Testis (tissue), 3 donors: ENCODE results near the gene WDR73. TPM values are rescaled to one million over a fixed set of nuclear protein-coding genes. Genes with fewer than 3 reads are reported as not detected.
A peak's percentile ranks its signal among the peaks of the same experiment; 100 is the strongest.

ENCODE experiments used
- DNase-seq: peaks from one replicate; pipeline ENCODE4 v3.0.0-alpha.2; 2019
- H3K27ac ChIP-seq, 2 donors: fragments of 200-600 bp; sonication (generic); one replicate each; pipeline ENCODE4 v1.5.1; 2019
- H3K27me3 ChIP-seq: fragments of 200-600 bp; sonication (generic); one replicate; pipeline ENCODE4 v1.5.1; 2019
- H3K36me3 ChIP-seq: fragments of 200-600 bp; sonication (generic); one replicate; pipeline ENCODE4 v1.5.1; 2017; ENCODE audit warnings: low read depth; ENCODE audit errors: missing control alignments
- H3K4me1 ChIP-seq: fragments of 200-600 bp; sonication (generic); one replicate; pipeline ENCODE4 v1.5.1; 2019
- H3K4me3 ChIP-seq, 2 donors: fragments of 200-600 bp; sonication (generic); one replicate each; pipeline ENCODE4 v1.5.1; 2017 to 2019
- H3K9me3 ChIP-seq: fragments of 200-600 bp; sonication (generic); one replicate; pipeline ENCODE4 v1.5.1; 2017
- POLR2A ChIP-seq: fragments of 450-650 bp; IDR thresholded peaks from one replicate; pipeline ENCODE4 v1.6.1; 2017; ENCODE audit warnings: antibody characterized with exemption, mild to moderate bottlenecking, moderate library complexity
- WGBS, 2 donors: methylation state at CpG; one replicate each; pipeline ENCODE4 v1.1.5; 2018; 5-methylcytosine and 5-hydroxymethylcytosine counted together
- intact Hi-C: fragments of 100-400 bp; cut with DNase I; formaldehyde crosslinking; loops from one replicate; pipeline ENCODE4 v1.15.1; 2023; ENCODE audit warnings: low total_unique reads
- polyA plus RNA-seq: library from polyadenylated mRNA; stranded (reverse); fragments of 350-450 nt; fragmentation: Illumina TruSeq; extraction: RNeasy Lipid Tissue Mini Kit (QIAGEN cat#74804); gene quantifications from one replicate; pipeline ENCODE4 v1.2.3, GENCODE V29; 2014; ENCODE audit warnings: low read depth, low replicate concordance; ENCODE audit not compliant: insufficient read depth
- total RNA-seq, 2 donors: library from RNA; depleted of rRNA; stranded (reverse); fragments of >200 nt; gene quantifications; one replicate each; pipeline ENCODE4 v1.2.3, GENCODE V29; 2016
- TF ChIP-seq, protein P1 (sequence below), 3 experiments: fragments of 450-650 bp in 2 of 3; fragments of 200-600 bp in 1 of 3; sonication (generic) in 1 of 3; IDR thresholded peaks; one replicate each; pipeline ENCODE4 v1.5.1; 2016 to 2019; ENCODE audit warnings: antibody characterized with exemption in 3 of 3, mild to moderate bottlenecking in 2 of 3, moderate library complexity in 1 of 3

WDR73 gene
- total and polyA plus RNA-seq, 3 donors from 2014 or later, result 38.4 to 49.1 (median 40.4) TPM

DNA sequence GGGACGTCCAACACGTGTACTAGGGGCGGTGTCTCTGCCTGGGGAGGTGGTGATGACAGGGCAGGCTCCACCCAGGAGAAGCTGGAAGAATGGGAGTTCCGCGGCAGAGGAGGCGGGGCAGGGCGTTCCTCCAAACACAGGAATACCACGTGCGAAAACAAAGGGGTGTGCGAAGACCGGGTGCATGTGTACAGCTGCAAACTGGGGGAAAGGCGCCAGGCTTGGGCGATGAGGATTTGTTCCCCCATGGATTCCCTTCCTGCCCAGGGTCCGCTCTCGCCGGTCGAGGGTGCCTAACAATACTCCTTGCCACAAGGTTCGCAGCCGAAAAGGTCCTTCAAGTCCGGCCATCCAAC lies 53.8 kb downstream of the WDR73 start:
- WGBS, 2 donors, result 0 to 1% methylated on average over 18 to 20 of the region's 20 CpGs
- Histone ChIP-seq H3K4me3 (peak overlapping the region; percentile 75 to 81), H3K27me3 (no peaks in the 10 kb centered on the region), H3K36me3 (no peaks in the 10 kb centered on the region), H3K27ac (peak overlapping the region in 1 of 2 donors; percentile 44), H3K4me1 (no peaks in the 10 kb centered on the region), H3K9me3 (no peaks in the 10 kb centered on the region)
- TF ChIP-seq, protein P1, sequence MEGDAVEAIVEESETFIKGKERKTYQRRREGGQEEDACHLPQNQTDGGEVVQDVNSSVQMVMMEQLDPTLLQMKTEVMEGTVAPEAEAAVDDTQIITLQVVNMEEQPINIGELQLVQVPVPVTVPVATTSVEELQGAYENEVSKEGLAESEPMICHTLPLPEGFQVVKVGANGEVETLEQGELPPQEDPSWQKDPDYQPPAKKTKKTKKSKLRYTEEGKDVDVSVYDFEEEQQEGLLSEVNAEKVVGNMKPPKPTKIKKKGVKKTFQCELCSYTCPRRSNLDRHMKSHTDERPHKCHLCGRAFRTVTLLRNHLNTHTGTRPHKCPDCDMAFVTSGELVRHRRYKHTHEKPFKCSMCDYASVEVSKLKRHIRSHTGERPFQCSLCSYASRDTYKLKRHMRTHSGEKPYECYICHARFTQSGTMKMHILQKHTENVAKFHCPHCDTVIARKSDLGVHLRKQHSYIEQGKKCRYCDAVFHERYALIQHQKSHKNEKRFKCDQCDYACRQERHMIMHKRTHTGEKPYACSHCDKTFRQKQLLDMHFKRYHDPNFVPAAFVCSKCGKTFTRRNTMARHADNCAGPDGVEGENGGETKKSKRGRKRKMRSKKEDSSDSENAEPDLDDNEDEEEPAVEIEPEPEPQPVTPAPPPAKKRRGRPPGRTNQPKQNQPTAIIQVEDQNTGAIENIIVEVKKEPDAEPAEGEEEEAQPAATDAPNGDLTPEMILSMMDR (IDR thresholded peaks at IDR 0.05), result no peak
- TF ChIP-seq POLR2A, result no peak
- peak; percentile 89 for DNase-seq
- intact Hi-C loops, result no loop called here

DNA sequence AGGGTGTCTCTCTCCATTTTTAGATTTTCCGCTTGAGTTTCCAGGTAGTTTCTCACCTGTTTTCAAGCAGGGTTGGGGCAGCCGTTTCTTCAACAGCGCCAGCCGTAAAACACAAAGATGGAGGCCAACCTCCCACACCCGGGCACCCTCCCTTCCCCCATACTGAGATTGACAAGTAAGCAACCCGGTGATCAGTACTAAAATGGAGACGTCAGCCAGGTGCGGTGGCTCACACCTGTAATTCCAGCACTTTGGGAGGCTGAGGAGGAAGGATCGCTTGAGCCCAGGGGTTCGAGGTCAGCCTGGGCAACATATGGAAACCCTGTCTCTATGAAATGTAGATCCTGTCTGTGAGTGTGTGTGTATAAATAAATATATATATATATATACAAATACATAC lies 54.2 kb downstream of the WDR73 start:
- H3K4me1 ChIP-seq, result no peaks in the 10 kb centered on the region
- intact Hi-C loops, result no loop called here
- no peak overlapping the region for H3K27ac ChIP-seq
- H3K4me3 ChIP-seq, result peak overlapping the region; percentile 75 to 81
- 49 to 58% methylated on average over 10 of the region's 10 CpGs for WGBS, 2 donors
- no peaks in the 10 kb centered on the region for H3K27me3 ChIP-seq
- no peak for DNase-seq
- H3K9me3 ChIP-seq, result no peaks in the 10 kb centered on the region
- TF ChIP-seq POLR2A, result no peak
- TF ChIP-seq, protein P1 (IDR thresholded peaks at IDR 0.05), result no peak
- H3K36me3 ChIP-seq, result no peaks in the 10 kb centered on the region

DNA sequence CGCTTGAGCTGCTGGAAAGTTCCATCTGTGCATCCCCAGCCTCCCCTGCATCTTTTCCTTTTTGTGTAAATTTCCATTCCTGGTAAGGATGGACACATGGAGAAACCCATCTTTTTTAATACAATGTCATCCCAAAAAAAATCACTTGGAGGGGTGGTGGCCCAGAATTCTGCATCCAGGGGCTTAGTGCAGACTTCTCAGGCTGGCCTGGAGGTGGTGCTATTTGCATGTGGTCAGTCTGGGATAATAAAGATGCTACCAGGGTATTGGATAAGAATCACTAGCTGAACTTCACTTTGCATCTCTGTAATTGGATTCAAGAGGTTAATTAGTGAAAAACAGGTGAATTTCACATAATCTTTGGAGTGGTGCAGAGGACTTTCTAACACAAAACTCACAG lies 55.1 kb downstream of the WDR73 start:
- Histone ChIP-seq H3K9me3 (no peaks in the 10 kb centered on the region), H3K27ac (no peak overlapping the region), H3K4me3 (no peak overlapping the region), H3K27me3 (no peaks in the 10 kb centered on the region), H3K4me1 (no peaks in the 10 kb centered on the region), H3K36me3 (no peaks in the 10 kb centered on the region)
- no peak for TF ChIP-seq POLR2A
- TF ChIP-seq, protein P1 (IDR thresholded peaks at IDR 0.05), result peak; percentile 64 to 65 (median 65)
- 83 to 93% methylated on average over 1 of the region's 1 CpG for WGBS, 2 donors
- intact Hi-C loops, result no loop called here
- peak; percentile 63 for DNase-seq

DNA sequence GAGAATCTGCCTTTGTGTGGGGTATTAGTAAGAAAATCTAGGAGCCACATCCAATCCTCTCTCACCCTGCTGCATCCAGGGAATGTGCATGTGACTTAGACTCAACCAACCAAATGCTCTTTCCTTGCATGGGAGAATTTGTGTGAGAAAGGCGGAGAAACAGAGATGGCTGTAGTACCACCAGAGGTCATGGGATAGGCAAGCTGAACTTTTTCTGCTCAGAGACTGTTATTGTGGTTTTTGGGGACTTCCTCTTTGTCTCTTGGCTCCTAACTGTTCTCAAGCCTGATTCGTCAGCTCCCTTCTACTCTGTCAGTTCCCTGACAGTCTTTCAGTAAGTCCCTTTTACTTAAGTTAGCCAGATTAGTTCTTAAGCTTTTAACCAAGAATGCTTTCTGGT lies 55.8 kb downstream of the WDR73 start:
- Histone ChIP-seq H3K9me3 (no peaks in the 10 kb centered on the region), H3K4me1 (no peaks in the 10 kb centered on the region), H3K27ac (no peak overlapping the region), H3K27me3 (no peaks in the 10 kb centered on the region), H3K36me3 (no peaks in the 10 kb centered on the region), H3K4me3 (no peak overlapping the region)
- WGBS, 2 donors, result 82 to 85% methylated on average over 2 of the region's 2 CpGs
- TF ChIP-seq, protein P1 (IDR thresholded peaks at IDR 0.05), result no peak
- no peak for TF ChIP-seq POLR2A
- intact Hi-C loops, result no loop called here
- DNase-seq, result no peak

DNA sequence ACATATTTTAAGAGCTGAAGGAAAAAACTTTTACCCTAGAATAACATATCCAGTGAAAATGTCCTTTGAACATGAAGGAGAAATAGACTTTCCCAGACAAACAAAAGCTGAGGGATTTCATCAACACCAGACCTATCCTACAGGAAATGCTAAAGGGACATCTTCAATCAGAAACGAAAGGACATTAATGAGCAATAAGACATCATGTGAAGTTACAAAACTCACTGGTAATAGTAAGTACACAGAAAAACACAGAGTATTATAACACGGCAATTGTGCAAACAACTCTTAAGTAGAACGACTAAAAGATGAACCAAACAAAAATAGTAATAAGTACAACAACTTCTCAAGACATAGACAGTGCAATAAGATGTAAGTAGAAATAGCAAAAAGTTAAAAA lies 56.8 kb downstream of the WDR73 start:
- no peak overlapping the region for H3K4me3 ChIP-seq
- H3K9me3 ChIP-seq, result no peaks in the 10 kb centered on the region
- intact Hi-C loops, result no loop called here
- no peaks in the 10 kb centered on the region for H3K4me1 ChIP-seq
- no peak for TF ChIP-seq POLR2A
- TF ChIP-seq, protein P1 (IDR thresholded peaks at IDR 0.05), result no peak
- 64 to 92% methylated on average over 3 of the region's 3 CpGs for WGBS, 2 donors
- no peak for DNase-seq
- no peaks in the 10 kb centered on the region for H3K27me3 ChIP-seq
- no peaks in the 10 kb centered on the region for H3K36me3 ChIP-seq
- H3K27ac ChIP-seq, result no peak overlapping the region
